ENCODE data around the gene ZNF687.

Gene ZNF687

GRCh38 chr1:151340870-151341754 is 59.0 kb downstream of the ZNF687 start:
- Histone ChIP-seq H3K27me3 (ENCODE audit: control insufficient read depth, insufficient read depth, low read length) (no peaks in the 10 kb centered on the region), H3K4me1 (ENCODE audit: control insufficient read depth, insufficient read depth, low read length) (peaks cover 8% of the 10 kb centered on the region; the same call in 1 of the 2 replicates), H3K9me3 (ENCODE audit: control insufficient read depth, insufficient read depth, low read depth, low read length) (no peaks in the 10 kb centered on the region), H3K9ac (ENCODE audit: low read length) (no peak overlapping the region), H3K4me3 (ENCODE audit: low read depth, low read length) (no peak overlapping the region), H3K27ac (ENCODE audit: low read depth, low read length) (no peak overlapping the region), H3K36me3 (ENCODE audit: control insufficient read depth, insufficient read depth, low read length) (peaks cover 37% of the 10 kb centered on the region)

All from HUES6 (cell line).